NCI-H510A (cell line): Measurements from ENCODE around the gene RPL27.
"Not testable (repeated sequence)": the region's sequence is repeated elsewhere in the genome, so short reads cannot be mapped to it uniquely, and the experiment has no call there.

Experiments used
- DNase-seq: peaks from one replicate; lab custom pipeline; 2025; lab: John Stamatoyannopoulos, UW

The RPL27 gene

DNA sequence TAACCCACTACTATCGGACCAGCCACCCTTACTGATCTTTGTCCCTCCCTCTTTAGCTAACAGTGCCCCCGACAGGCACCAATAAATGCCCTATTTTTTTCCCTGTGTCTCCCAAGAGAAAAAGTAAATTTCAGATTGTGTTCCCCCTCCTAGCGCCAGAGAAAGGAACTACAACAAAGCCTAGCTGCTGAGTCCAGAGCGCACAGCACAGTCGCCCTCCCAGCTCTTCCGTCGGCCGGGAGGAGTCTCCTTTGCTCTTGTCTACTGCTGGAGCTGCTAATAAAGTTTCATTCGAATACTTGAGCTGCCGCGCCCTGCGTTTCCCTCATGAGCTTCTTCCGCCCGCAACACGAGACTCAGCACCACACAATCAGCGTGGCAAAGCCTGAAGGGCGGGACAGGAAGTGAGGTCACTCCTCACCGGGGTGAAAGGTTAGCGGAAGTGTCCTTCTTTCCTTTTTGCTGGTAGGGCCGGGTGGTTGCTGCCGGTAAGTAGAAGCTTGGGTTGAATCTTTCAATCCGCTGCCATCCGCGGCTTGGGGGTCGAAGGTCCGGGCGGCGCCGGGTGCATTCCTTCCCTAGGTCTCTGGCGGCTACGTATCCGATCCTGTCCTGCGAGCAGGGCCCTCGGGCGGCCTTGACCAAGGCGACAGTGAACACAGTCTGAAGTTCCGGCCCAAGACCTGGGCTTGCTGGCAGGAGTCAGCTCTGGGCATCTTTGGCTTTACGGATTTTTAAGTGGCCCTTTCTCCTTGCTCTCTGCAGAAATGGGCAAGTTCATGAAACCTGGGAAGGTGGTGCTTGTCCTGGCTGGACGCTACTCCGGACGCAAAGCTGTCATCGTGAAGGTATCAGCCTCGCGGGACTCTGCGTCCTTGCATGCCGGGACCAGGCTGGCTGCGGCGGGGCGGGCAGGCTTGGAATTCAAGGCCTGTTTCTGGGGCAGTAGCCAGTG, at the start of gene RPL27:
TSS of gene RPL27 (plus strand) at position 436 of the 955 bp plus-strand sequence. CDS start at position 768, 332 bp downstream.
- DNase-seq = peak; percentile 98

DNA sequence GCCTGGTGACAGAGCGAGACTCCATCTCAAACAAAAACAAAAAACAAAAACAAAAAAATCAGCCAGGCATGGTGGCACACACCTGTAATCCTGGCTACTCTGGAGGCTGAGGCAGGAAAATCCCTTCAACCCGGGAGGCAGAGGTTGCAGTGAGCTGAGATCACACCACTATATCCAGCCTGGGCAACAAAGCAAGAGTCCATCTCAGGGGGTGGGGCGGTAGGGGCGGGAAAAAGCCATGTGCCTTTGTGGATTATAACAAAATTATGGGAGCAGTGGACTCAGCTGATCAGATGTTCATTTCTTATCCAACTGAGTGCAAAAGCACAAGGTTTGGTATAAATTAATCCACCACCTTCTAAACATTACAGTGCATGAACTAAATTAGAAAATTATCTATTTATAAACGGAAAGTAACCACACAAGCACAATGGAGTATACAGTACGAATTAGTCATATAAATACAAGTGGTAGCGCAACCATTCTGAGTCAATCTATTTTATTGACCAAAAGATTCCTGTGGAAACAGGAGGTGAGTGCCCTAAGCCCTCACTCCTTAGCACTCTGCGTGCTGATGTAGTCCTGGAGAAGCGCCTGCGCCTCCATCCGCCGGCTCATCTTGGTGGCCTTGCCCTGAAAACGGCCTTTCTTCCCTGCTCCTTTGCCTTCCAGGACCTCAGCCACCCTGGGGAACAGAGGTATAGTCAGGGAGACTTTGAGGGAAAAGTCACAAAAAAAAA, 48.0 kb upstream of the RPL27 start:
- no peak for DNase-seq

DNA sequence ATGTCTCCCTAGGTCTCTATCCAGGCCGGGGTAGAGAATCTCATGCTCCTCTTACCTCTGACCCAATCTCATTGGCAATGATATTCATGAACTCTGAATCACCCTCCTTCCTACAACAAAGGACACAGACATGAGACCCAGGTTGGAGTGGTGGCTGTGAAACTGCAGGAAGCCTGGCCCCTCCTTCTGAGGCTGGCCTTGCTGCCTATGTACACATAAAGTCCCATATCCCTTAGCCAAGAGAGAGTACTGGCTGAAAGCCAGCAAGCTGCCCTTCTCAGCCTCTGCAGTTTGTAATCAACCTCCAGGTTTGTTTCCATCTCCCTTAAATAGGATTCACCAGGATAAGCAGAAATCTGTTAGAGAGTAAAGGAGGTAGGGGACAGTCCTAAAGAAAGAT, 44.5 kb upstream of the RPL27 start:
- DNase-seq = no peak

DNA sequence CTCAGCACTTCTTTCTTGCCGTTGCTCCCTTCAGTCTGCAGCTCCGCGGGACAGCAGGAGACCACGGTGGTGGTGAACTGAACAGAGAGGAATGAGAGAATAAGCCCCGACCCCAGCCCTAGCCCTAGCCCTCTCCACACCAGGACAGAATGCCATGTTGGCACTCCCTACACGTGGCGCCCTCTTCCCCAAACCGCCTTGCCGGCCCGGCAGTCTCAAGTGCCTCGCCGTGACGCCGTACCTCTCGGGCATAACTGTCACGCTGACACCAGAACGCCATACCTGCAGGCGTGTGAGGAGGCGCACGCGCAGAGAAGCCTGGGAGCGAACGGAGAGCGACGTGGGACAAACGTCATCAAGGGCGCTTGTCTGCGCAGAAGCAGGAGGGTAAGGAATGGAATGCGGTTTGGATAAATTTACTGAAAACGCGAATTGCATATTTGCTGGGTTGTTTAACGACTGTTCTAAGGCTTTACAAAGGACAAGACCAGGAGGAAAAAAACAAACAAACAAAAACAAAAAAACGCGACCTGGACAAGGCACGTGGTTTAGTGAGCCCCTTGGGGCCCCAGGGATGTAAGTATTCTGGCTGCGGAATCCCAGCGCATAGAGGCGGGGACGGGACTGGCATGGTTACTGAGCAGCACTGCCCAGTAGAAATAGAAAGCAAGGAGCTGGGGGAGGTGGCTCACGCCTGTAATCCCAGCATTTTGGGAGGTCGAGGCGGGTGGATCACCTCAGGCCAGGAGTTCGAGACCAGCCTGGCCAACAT, 33.9 kb upstream of the RPL27 start, which contains the start of gene AARSD1:
TSS of gene AARSD1 (minus strand) at position 294 of the 772 bp plus-strand sequence. CDS start at position 280, 14 bp downstream.
- peak; percentile 87 for DNase-seq

DNA sequence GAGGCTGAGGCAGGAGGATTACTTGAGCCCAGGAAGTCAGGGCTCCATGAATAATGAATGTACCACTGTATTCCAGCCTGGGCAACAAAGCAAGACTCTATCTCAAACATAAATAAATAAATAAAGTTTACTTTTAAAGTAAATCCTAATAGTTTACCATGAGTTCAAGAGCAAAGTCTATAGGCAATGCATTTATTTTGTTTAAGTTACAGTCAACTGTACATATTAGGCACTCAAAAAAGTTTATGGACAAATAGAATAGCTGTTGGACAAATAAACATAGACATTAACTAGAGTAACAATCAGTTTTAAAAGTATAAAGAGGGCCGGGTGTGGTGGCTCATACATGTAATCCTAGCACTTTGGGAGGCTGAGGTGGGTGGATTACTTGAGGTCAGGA, 30.3 kb upstream of the RPL27 start:
- DNase-seq = no peak

DNA sequence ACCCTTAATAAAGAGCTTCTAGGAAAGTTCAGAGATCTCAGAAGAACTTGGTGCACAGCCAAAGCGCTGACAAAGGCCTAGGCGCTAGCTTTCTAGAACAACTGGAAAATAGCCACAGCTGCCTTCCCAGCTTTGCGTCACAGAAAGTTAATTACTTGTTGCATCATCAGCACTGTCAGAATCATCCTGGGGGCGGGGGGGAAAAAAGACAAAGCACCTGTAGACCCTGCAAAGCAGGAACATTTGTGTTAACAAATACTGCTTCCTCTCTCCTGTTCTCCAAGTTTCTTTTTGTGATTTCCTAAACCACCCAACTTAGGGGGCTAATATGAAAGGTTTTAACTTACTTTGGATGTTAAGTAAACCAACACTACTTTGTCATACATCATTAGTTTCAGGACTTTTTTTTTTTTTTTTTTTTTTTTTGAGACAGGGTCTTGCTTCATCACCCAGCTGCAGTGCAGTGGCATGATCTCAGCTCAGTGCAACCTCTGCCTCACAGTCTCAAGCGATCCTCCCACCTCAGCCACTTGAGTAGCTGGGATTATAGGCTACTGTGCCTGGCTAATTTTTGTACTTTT, 29.1 kb upstream of the RPL27 start:
- DNase-seq = no peak

DNA sequence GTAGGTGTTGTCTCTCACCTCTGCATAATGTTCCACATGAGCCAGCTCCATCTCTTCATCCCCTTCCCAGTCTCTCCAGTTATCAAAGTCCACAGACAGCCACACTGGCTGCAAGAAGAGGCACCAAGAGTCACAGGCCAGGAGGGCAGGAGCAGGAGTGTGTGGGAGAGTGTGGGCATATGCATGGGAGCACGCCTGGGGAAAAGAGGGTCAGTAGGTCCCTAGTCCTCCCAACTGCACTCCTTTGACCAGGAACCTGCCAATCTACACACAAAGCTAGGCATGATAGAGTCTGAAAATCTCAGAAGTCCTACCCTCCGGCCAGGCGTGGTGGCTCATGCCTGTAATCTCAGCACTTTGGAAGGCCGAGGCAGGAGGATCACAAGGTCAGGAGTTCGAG, 26.6 kb upstream of the RPL27 start:
- DNase-seq = no peak

DNA sequence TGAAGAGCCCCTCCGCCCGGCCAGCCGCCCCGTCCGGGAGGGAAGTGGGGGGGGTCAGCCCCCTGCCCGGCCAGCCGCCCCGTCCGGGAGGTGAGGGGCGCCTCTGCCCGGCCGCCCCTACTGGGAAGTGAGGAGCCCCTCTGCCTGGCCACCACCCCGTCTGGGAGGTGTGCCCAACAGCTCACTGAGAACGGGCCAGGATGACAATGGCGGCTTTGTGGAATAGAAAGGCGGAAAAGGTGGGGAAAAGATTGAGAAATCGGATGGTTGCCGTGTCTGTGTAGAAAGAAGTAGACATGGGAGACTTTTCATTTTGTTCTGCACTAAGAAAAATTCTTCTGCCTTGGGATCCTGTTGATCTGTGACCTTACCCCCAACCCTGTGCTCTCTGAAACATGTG, 24.9 kb upstream of the RPL27 start:
- not testable (repeated sequence) for DNase-seq

DNA sequence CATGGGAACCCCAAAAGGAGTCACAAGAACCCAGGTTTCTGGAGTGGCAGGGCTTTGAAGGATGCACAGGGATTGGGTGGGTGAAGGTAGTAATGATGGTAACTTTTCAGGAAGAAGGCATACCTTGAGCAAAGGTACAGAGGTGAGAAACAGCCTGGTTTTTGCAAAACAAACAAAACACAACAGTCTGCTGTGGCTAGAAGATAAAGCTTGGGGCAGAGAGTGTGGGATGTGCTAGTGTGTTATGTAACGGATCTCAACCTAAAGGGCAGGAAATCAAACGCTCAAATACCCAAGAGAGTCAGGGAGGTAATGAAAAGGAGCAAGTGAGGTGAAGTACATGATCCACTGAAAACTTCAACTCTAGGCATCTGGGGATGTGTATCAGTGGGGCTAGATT, 23.0 kb upstream of the RPL27 start:
- DNase-seq = no peak

DNA sequence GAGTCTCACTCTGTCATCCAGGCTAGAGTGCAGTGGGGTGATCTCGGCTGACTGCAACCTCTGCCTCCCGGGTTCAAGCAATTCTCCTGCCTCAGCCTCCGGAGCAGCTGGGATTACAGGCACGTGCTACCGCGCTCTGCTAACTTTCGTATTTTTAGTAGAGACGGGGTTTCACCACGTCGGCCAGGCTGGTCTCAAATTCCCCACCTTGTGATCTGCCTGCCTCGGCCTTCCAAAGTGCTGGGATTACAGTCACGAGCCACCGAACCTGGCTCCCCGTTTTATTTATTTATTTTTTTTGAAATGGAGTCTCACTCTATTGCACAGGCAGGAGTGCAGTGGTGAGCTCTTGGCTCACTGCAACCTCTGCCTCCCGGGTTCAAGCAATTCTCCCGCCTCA, 22.5 kb upstream of the RPL27 start:
- not testable (repeated sequence) for DNase-seq

DNA sequence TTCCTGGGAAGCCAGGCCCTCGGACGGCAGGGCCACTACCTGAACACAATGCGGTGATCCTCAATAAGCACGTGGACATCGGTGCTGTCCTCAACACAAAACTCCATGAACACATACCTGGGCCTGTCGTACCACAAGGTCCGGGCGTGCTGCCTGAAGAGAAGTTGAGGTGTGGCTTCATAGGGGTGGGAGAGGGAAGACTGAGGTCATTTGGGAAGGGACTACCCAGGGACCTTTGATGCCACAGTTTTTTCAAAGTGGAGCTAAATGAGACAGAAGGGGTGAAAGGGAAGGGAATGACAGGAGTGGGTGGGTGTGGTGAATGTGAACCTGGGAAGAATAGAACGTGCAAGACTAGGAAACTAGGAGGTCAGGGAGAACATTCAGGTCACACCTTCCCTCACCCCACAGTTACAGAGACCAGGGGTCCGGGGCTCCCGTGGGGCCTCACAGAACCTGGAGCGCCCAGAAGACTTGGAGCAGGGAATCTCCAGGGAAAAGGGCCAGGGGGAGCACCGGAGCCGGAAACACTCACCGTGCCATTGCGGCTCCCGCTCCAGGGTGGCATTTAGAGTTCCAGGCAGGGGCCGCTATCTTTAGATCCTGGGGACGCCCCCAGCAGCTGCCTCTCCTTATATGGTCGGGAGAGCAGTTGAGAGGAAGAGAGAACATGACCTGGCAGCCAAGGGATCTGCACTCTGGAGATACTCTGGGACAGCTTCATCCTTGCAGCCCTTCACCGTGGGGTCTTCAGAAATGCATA, 18.5 kb upstream of the RPL27 start, which contains the start of gene PTGES3L:
TSS of gene PTGES3L (minus strand) at position 570 of the 763 bp plus-strand sequence. CDS start at position 543, 27 bp downstream.
- DNase-seq = peak; percentile 68

DNA sequence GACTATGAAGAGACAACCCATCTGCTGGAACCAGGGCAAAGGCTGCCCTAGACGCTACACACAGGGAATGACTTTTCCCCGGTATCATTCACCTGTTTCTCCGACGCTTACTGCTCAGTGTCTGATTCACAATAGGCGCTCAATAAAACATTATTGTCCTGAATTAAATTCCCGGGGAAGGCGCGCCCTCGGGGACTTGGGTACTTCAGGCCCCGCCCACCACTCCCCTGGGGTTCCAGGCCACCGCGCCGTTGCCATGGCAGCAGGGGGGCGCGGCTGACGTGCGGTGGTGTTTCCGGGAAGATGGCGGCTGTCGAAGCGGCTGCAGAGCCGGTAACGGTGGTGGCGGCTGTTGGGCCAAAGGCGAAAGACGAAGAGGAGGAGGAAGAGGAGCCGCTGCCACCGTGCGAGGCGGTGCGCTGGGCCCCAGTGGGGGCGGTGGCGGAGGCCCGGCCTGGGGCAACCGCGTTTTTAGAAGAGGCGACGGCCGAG, 17.9 kb upstream of the RPL27 start, which contains the start of gene RUNDC1:
TSS of gene RUNDC1 (plus strand) at position 292 of the 492 bp plus-strand sequence. CDS start at position 304, 12 bp downstream.
- DNase-seq = peak; percentile 86

DNA sequence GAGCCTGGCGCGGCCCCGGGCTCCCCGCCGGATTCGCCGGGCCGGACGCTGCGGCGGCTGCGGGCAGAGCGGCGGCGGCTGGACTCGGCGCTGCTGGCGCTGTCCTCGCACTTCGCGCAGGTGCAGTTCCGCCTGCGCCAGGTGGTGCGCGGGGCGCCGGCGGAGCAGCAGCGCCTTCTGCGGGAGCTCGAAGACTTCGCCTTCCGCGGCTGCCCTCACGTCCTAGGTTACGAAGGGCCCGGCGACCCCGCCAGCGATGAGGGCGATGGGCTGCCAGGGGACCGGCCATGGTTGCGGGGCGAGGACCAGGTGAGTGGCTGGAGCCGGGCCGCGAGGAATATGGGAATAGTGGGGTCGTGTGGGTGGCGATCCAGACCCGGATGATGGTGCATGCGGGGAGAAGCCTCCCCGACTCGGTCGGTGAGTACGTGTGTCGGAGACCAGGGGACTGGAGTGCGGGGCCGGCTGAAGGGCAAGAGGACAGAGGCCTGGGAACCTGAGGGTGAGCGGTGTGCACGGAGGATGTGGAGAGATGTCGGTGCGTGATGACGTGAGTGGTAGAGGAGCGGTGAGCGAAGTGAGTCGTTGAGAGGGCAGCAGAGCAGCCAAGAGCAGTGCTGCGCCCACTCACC, 17.3 kb upstream of the RPL27 start:
- DNase-seq = peak; percentile 39

DNA sequence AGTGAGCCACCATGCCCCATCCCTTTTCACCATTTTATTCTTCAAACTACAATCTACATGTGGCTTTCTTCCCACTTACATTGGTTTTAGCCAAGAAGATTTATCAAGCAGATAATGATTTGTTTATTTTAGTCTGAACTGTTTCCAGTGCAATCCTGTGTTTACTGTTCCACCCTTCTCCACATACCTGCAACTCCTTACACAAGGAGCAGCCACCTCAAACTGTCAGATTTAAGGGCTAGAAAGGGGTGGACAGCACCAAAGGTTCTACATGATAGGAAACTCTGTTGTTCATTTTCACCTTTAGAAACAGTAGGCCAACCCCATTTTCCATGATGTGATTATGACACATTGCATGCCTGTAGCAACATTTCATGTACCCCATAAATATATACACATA, 16.0 kb upstream of the RPL27 start:
- DNase-seq = no peak

DNA sequence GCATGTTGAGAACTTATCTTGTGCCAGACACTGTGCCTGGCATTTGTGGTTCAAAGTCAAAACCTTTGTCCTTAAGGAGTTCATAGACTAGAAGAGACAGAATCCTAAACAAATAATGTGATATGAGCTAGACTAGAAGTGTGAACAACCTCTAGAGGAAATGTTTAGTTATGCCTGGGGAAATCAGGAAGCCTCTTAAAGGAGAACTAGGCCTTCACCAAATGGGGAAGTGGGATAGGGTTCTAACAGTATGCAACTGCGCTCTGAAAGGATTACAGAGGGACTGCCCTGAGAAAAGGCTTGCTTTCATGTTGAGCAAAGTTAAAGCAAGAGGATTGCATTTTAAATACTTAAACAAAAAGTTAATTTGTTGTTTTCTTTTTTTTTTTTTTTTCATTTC, 13.0 kb upstream of the RPL27 start:
- no peak for DNase-seq

DNA sequence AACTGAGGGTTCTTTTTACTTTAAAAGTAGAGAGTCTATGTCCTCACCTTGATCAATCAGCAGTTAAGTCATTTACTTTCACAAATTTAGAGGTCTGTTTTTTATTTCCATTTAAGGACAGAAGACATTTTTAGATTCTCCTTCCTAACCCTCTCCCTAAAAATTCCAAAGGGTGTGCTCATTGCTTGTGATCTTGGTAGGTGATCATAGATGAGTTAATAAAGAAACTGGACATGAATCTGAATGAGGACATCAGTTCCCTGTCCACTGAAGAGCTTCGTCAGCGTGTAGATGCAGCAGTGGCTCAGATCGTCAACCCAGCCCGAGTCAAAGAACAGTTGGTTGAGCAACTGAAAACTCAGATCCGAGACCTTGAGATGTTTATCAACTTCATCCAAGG, 9.1 kb upstream of the RPL27 start:
- DNase-seq = no peak

DNA sequence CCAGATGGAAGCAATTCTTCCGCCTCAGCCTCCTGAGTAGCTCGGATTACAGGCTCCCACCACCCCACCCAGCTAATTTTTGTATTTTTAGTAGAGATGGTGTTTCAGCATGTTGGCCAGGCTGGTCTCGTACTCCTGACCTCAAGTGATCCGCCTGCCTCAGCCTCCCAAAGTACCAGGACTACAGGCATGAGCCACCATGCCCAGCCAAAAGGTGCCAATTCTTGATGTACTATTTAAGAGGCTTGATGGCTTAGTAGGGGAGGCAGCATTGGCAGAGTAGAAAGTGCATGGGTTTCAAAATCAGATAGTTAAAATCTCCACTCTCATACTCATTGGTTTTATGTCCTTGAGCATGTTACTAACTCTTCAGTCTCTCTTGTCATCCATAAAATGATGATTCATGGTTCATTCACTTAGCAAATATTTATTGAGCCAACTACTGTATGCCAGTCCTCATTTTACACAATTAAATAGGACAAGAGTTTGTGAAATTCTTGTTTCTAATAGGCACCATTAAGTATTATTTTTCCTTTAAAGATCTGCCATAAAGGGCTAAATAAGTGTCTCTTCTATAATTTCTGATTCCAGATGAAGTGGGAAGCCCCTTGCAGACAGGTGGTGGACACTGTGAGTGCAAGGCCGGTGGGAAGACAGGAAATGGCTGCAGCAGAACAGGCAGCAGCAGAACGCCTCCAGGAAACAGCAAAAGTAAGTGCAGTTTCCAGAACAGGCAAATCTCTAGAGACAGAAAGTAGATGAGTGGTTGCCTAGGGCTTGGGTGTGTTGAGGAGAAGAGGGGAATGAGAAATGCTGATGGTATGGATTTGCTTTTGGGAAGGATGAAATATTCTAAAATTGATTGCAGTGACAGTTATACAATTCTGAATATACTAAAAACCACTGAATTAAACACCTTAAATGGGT, 8.2 kb upstream of the RPL27 start:
- no peak for DNase-seq

DNA sequence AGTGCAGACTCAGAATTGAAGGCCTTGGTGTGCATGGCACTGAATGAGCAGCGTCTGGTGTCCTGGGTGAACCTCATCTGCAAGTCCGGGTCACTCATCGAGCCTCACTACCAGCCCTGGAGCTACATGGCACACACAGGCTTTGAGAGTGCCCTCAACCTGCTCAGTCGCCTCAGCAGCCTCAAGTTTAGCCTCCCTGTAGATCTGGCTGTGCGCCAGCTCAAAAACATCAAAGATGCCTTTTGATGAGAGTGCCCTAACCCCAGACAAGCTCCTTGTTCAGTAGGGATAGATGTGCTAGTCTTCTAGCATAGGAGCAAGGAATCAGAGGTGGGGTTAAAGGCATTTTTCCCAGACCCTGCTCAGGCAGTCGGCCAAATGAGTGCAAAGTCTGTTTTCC, 6.7 kb upstream of the RPL27 start:
- no peak for DNase-seq

DNA sequence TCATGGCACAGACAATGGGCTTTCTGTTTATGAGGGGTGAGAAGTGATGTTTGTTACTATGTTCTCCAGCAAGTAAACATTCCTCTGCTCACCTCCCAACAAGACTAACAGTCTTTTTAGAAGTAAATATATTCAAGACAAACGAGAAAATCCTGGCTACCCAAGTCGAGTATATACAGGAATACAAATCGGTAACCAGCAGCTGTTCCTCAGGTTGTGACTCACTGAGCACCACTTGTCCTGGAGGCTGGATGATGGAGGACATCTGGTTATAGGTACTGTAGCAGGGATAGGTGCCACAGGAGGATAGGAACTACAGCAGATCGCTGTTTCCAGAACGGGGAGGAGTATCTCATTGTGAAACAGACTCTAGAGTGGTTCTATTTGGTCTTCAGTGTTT, 5.3 kb upstream of the RPL27 start:
- DNase-seq = no peak
